CD4-positive, alpha-beta memory T cell (primary cell): ENCODE results near the gene NUDT13. TPM values are rescaled to one million over a fixed set of nuclear protein-coding genes. Genes with fewer than 3 reads are reported as not detected.

ENCODE experiments used
- CTCF ChIA-PET: fragments of 350-600 bp; sonication (Branson Sonifier 250); formaldehyde crosslinking; loops from one replicate; lab custom pipeline; 2021; ENCODE audit warnings: inconsistent platforms; ENCODE audit not compliant: partially characterized antibody; lab: Charles Lee
- POLR2A ChIA-PET: fragments of 350-600 bp; sonication (Branson Sonifier 250); formaldehyde crosslinking; loops from one replicate; lab custom pipeline; 2021; ENCODE audit not compliant: partially characterized antibody; lab: Charles Lee
- DNase-seq, 5 donors: peaks; one replicate each; pipeline versions ENCODE4 v3.0.0 to v3.0.0-alpha.2; 2020 to 2022; ENCODE audit warnings: mixed read lengths in 1 of 5
- H3K27ac ChIP-seq: one replicate; pipeline ENCODE4 v1.7.0; 2013; ENCODE audit warnings: low read depth, low read length
- H3K27me3 ChIP-seq: 2 replicates; pipeline ENCODE4 v1.7.0; 2013; ENCODE audit warnings: mild to moderate bottlenecking, low read length, moderate library complexity; ENCODE audit not compliant: insufficient read depth
- H3K36me3 ChIP-seq: 2 replicates; pipeline ENCODE4 v1.7.0; 2013; ENCODE audit warnings: mild to moderate bottlenecking, low read length, moderate library complexity; ENCODE audit not compliant: insufficient read depth
- H3K4me1 ChIP-seq: 2 replicates; pipeline ENCODE4 v1.7.0; 2013; ENCODE audit warnings: mild to moderate bottlenecking, low read length, moderate library complexity; ENCODE audit not compliant: insufficient read depth
- H3K4me3 ChIP-seq, 2 donors: one replicate each; pipeline ENCODE4 v1.7.0; 2013; ENCODE audit warnings: low read length in 2 of 2, mild to moderate bottlenecking in 1 of 2
- H3K9me3 ChIP-seq, 2 donors: one replicate each; pipeline ENCODE4 v1.7.0; 2013; ENCODE audit warnings: low read length in 2 of 2, control low read depth in 1 of 2; ENCODE audit not compliant: control insufficient read depth in 1 of 2
- H3K27ac Mint-ChIP-seq, 7 donors: one replicate each; pipeline ENCODE4 v1.8.0; 2020 to 2021; ENCODE audit warnings: mixed read lengths in 7 of 7, mild to moderate bottlenecking in 6 of 7, inconsistent platforms in 3 of 7, moderate library complexity in 3 of 7
- H3K27me3 Mint-ChIP-seq, 2 donors: one replicate each; pipeline ENCODE4 v1.8.0; 2020 to 2021; ENCODE audit warnings: mixed read lengths in 2 of 2
- H3K36me3 Mint-ChIP-seq, 2 donors: one replicate each; pipeline ENCODE4 v1.8.0; 2020 to 2021; ENCODE audit warnings: mixed read lengths in 2 of 2, inconsistent platforms in 1 of 2, mild to moderate bottlenecking in 1 of 2
- H3K4me1 Mint-ChIP-seq, 4 donors: one replicate each; pipeline ENCODE4 v1.8.0; 2020 to 2021; ENCODE audit warnings: mixed read lengths in 4 of 4, mild to moderate bottlenecking in 1 of 4
- H3K4me3 Mint-ChIP-seq, 8 donors: one replicate each; pipeline ENCODE4 v1.8.0; 2020 to 2021; ENCODE audit warnings: mixed read lengths in 8 of 8, mild to moderate bottlenecking in 7 of 8, moderate library complexity in 6 of 8, inconsistent platforms in 3 of 8
- H3K9me3 Mint-ChIP-seq, 8 donors: one replicate each; pipeline ENCODE4 v1.8.0; 2020 to 2021; ENCODE audit warnings: mixed read lengths in 8 of 8, mild to moderate bottlenecking in 5 of 8, inconsistent platforms in 3 of 8, moderate library complexity in 1 of 8
- intact Hi-C: fragments of 100-400 bp; cut with micrococcal nuclease; formaldehyde crosslinking; loops from one replicate; pipeline ENCODE4 v1.15.1; 2023
- polyA plus RNA-seq, 2 donors: library from polyadenylated mRNA; unstranded; fragments of 300-500 nt; fragmentation: Illumina TruSeq; gene quantifications; one replicate each; pipeline ENCODE4 v1.2.3, GENCODE V29; 2021
- total RNA-seq, 2 experiments: library from RNA; stranded (reverse); gene quantifications; one replicate each; pipeline ENCODE4 v1.2.3, GENCODE V29; 2021

NUDT13 gene
- total and polyA plus RNA-seq, 4 experiments from 2014 or later: 1.4 to 2.9 (median 2.1) TPM

- Histone ChIP-seq H3K27ac (no peak overlapping the region), H3K4me3 (no peak overlapping the region), H3K27me3 (no peaks in the 10 kb centered on the region), H3K9me3 (no peaks in the 10 kb centered on the region), H3K36me3 (no peaks in the 10 kb centered on the region), H3K4me1 (no peaks in the 10 kb centered on the region)
- no peak for DNase-seq
- Mint-ChIP-seq H3K9me3 (no peaks in the 10 kb centered on the region), H3K27ac (no peak overlapping the region), H3K4me1 (no peaks in the 10 kb centered on the region), H3K27me3 (no peaks in the 10 kb centered on the region), H3K36me3 (peaks cover 11 to 19% of the 10 kb centered on the region in 2 donors), H3K4me3 (no peak overlapping the region)
- intact Hi-C loops: no loop called here
- CTCF ChIA-PET: interaction anchor here (1.1 kb wide), 1 partner anchor 10 kb away, joined by 5 read pairs; no protein-coding TSS in a partner anchor
- POLR2A ChIA-PET: no interaction called here
Observed at GRCh38 chr10:73174148-73174925, 64.1 kb downstream of the NUDT13 start.

Other genes with a start within 250 kb of the NUDT13 start
- gene OIT3, start 216.7 kb upstream of the NUDT13 start, total RNA-seq: under 1 TPM in 1 of 2 experiments, not detected in 1; 0.20 TPM
- gene OIT3, start 216.7 kb upstream of the NUDT13 start, polyA plus RNA-seq: not detected
- not detected for gene PLA2G12B, start 155.6 kb upstream of the NUDT13 start, total RNA-seq
- gene PLA2G12B, start 155.6 kb upstream of the NUDT13 start, polyA plus RNA-seq: not detected
- gene P4HA1, start 13.6 kb upstream of the NUDT13 start, total RNA-seq: 10 to 100 TPM; 17.8 to 18.6 TPM
- 10 to 100 TPM; 22.9 to 41.4 TPM for gene P4HA1, start 13.6 kb upstream of the NUDT13 start, polyA plus RNA-seq
- 10 to 100 TPM; 31.1 to 35.3 TPM for gene ECD, start 57.6 kb downstream of the NUDT13 start, total RNA-seq
- 10 to 100 TPM; 33.2 to 33.8 TPM for gene ECD, start 57.6 kb downstream of the NUDT13 start, polyA plus RNA-seq
- 10 to 100 TPM; 18.1 to 20.5 TPM for gene FAM149B1, start 57.7 kb downstream of the NUDT13 start, total RNA-seq
- gene FAM149B1, start 57.7 kb downstream of the NUDT13 start, polyA plus RNA-seq: 1 to 10 TPM; 3.9 to 5.0 TPM
- gene DNAJC9, start 136.8 kb downstream of the NUDT13 start, total RNA-seq: 10 to 100 TPM; 31.6 to 31.7 TPM
- gene DNAJC9, start 136.8 kb downstream of the NUDT13 start, polyA plus RNA-seq: 10 to 100 TPM; 31.6 to 40.1 TPM
- 10 to 100 TPM; 44.9 to 47.1 TPM for gene MRPS16, start 142.2 kb downstream of the NUDT13 start, total RNA-seq
- gene MRPS16, start 142.2 kb downstream of the NUDT13 start, polyA plus RNA-seq: 100 to 1,000 TPM in 1 of 2 donors, 10 to 100 TPM in 1; 96.4 to 104 TPM
- gene CFAP70, start 248.4 kb downstream of the NUDT13 start, total RNA-seq: 1 to 10 TPM; 3.8 to 5.6 TPM
- under 1 TPM in 1 of 2 donors, not detected in 1; 0.82 TPM for gene CFAP70, start 248.4 kb downstream of the NUDT13 start, polyA plus RNA-seq